Tibial artery (tissue), 4 donors: ENCODE measurements around the gene FTCD.
A peak's percentile ranks its signal among the peaks of the same experiment; 100 is the strongest.

Experiments used
- DNase-seq, 2 donors: peaks; one replicate each; pipeline ENCODE4 v3.0.0-alpha.2; 2019
- H3K27ac ChIP-seq, 2 donors: fragments of 200-600 bp; sonication (generic) in 1 of 2; 1 replicate in 1 of 2; 2 replicates in 1 of 2; pipeline ENCODE4 v1.5.1; 2018 to 2019; ENCODE audit warnings: mild to moderate bottlenecking in 1 of 2
- H3K27me3 ChIP-seq, 2 donors: fragments of 200-600 bp; sonication (generic) in 1 of 2; one replicate each; pipeline versions ENCODE4 v1.5.1 to v1.6.0; 2016 to 2019
- H3K36me3 ChIP-seq, 3 donors: fragments of 200-600 bp; sonication (generic) in 2 of 3; one replicate each; pipeline ENCODE4 v1.5.1; 2016 to 2019; ENCODE audit warnings: mild to moderate bottlenecking in 2 of 3
- H3K4me1 ChIP-seq, 4 donors: fragments of 200-600 bp; sonication (generic) in 2 of 4; 1 replicate in 3 of 4; 2 replicates in 1 of 4; pipeline ENCODE4 v1.5.1; 2016 to 2019
- H3K4me3 ChIP-seq, 2 donors: fragments of 200-600 bp; sonication (generic) in 1 of 2; 1 replicate in 1 of 2; 2 replicates in 1 of 2; pipeline ENCODE4 v1.5.1; 2018 to 2019; ENCODE audit warnings: mild to moderate bottlenecking in 2 of 2
- H3K9me3 ChIP-seq, 3 donors: fragments of 200-600 bp; sonication (generic) in 1 of 3; one replicate each; pipeline ENCODE4 v1.5.1; 2016 to 2019
- CTCF ChIP-seq, 2 experiments: fragments of 200-600 bp in 1 of 2; fragments of 450-650 bp in 1 of 2; IDR thresholded peaks; one replicate each; pipeline ENCODE4 v1.5.1; 2017 to 2019; ENCODE audit warnings: antibody characterized with exemption in 2 of 2, mild to moderate bottlenecking in 1 of 2, moderate library complexity in 1 of 2
- intact Hi-C: fragments of 100-400 bp; cut with DNase I; formaldehyde crosslinking; loops from one replicate; pipeline ENCODE4 v1.15.0; 2023; ENCODE audit warnings: low total_unique reads

The FTCD gene

DNA sequence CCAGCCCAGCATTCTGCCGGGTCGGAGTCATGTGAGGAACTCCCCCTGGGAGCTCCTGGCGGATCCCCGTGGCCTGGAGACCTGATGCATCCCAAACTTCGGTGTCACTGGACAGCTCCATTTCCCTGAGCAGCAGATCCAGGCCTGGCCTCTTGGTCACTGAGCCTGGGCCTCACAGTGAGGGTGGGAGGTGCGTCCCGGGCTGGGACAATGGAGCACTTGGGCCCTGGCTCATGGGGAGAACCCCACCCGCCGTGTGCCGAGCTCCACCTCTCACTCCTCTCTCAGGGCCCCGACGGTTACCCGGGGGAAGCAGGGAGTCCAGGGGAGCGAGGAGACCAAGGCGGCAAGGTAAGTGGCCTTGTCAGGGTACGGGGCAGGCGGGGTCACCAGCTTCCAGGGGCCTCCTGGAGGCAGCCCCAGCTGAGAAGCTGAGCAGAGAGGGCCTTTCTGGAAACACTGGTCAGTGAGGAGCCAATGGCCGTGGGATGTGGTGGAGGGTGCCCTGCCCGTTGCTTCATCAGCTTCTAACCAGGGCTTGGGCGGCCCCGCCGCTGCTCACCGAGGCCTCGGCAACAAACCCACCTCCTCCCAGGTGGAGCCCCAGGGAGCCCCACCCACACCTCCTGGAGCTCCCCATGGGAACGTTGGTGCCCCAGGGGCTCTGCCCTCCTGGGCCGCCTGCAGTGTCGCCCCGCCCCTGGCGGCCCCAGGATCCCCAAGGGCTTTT lies 37.6 kb downstream of the FTCD start:
- H3K9me3 ChIP-seq, result no peaks in the 10 kb centered on the region
- H3K4me1 ChIP-seq, result no peaks in the 10 kb centered on the region
- DNase-seq, result no peak
- H3K27ac ChIP-seq, result no peak overlapping the region
- peaks cover 98 to 100% (median 100%) of the 10 kb centered on the region in 3 donors for H3K36me3 ChIP-seq
- intact Hi-C loops, result loop anchor here (10.0 kb wide), 1 partner anchor 593 kb away; no protein-coding TSS in a partner anchor
- no peak overlapping the region for H3K4me3 ChIP-seq
- H3K27me3 ChIP-seq, result no peaks in the 10 kb centered on the region
- no peak for TF ChIP-seq CTCF (IDR thresholded peaks at IDR 0.05)

GRCh38 chr21:46116776-46117585 lies 38.4 kb downstream of the FTCD start:
- peak; percentile 19 to 64 for DNase-seq
- Histone ChIP-seq H3K27ac (peak overlapping the region in 1 of 2 donors; percentile 8), H3K27me3 (no peaks in the 10 kb centered on the region), H3K36me3 (peaks cover 98 to 100% (median 100%) of the 10 kb centered on the region in 3 donors), H3K4me3 (no peak overlapping the region), H3K4me1 (no peaks in the 10 kb centered on the region), H3K9me3 (no peaks in the 10 kb centered on the region)
- no peak for TF ChIP-seq CTCF (IDR thresholded peaks at IDR 0.05)
- intact Hi-C loops, result loop anchor here (10.0 kb wide), 1 partner anchor 592 kb away; no protein-coding TSS in a partner anchor

DNA sequence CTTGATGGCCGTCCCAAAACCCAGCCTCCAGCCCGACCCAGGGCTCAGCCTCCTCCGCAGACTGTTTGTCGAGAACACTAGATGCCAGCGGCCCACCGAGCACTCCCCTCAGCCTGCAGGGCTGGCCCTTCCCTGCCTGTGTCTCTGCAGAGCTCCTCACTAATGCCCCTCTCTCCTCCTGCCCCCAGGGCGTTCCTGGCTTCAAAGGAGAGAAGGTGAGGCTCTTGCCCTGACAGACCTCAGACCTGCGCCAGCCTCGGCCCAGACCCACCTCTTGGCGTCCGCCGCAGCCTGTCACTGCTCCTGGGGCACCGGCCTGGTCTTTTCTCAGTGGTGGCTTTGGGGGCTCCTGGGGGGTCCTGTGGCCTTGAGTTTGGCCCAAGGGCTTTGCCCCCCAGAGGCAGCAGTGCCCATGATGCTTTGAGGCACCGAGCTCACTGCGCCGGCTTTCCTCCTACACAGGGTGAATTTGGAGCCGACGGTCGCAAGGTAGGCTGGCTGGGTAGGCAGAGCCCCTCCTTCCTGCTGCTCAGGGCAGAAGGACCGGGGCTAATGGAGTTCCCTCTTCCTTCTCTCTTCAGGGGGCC lies 39.1 kb downstream of the FTCD start:
- Histone ChIP-seq H3K27ac (peak overlapping the region in 1 of 2 donors; percentile 8), H3K36me3 (peaks cover 94 to 98% (median 95%) of the 10 kb centered on the region in 3 donors), H3K4me3 (no peak overlapping the region), H3K9me3 (no peaks in the 10 kb centered on the region), H3K4me1 (peaks cover 0 to under 1% (median under 1%) of the 10 kb centered on the region in 4 donors), H3K27me3 (no peaks in the 10 kb centered on the region)
- intact Hi-C loops, result loop anchor here (10.0 kb wide), 1 partner anchor 591 kb away; no protein-coding TSS in a partner anchor
- DNase-seq, result peak; percentile 19 to 62
- no peak for TF ChIP-seq CTCF (IDR thresholded peaks at IDR 0.05)

GRCh38 chr21:46115441-46116188 lies 39.8 kb downstream of the FTCD start:
- DNase-seq, result peak; percentile 7 to 53
- H3K27ac ChIP-seq, result peak overlapping the region in 1 of 2 donors; percentile 8
- TF ChIP-seq CTCF (IDR thresholded peaks at IDR 0.05), result no peak
- no peak overlapping the region for H3K4me3 ChIP-seq
- H3K4me1 ChIP-seq, result peaks cover 0 to 8% (median 7%) of the 10 kb centered on the region in 4 donors
- no peaks in the 10 kb centered on the region for H3K9me3 ChIP-seq
- H3K36me3 ChIP-seq, result peaks cover 87 to 96% (median 89%) of the 10 kb centered on the region in 3 donors
- H3K27me3 ChIP-seq, result no peaks in the 10 kb centered on the region
- intact Hi-C loops, result loop anchor here (10.0 kb wide), 1 partner anchor 591 kb away; no protein-coding TSS in a partner anchor

DNA sequence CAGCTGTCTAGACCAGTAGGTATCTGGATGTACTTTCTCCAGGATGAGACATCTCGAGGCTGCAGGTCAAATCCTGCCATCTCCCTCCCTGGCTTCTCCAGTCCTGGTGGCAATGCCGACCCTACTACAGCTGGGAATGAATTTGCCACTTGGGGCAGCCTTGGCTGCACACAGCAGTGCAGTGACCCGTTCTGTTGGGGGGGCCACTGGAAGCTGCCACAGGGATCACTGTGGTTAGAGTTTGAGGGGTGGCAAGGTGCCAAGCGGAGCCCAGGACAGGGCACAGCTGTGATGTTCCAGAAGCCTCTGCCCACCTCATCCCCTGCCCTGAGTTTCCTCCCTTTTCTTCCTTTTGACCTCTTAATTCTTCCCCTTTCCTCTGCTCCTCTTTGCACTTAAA lies 40.4 kb downstream of the FTCD start:
- DNase-seq, result peak; percentile 18 to 61
- no peak overlapping the region for H3K27ac ChIP-seq
- H3K27me3 ChIP-seq, result no peaks in the 10 kb centered on the region
- H3K36me3 ChIP-seq, result peaks cover 80 to 89% (median 82%) of the 10 kb centered on the region in 3 donors
- peaks cover 0 to 14% (median 14%) of the 10 kb centered on the region in 4 donors for H3K4me1 ChIP-seq
- H3K9me3 ChIP-seq, result no peaks in the 10 kb centered on the region
- TF ChIP-seq CTCF (IDR thresholded peaks at IDR 0.05), result no peak
- no peak overlapping the region for H3K4me3 ChIP-seq
- intact Hi-C loops, result loop anchor here (10.0 kb wide), 1 partner anchor 590 kb away; no protein-coding TSS in a partner anchor
